ENCODE data around the gene ANXA1. TPM values are rescaled to one million over a fixed set of nuclear protein-coding genes. Genes with fewer than 3 reads are reported as not detected.
A peak's percentile ranks its signal among the peaks of the same experiment; 100 is the strongest.

The ANXA1 gene
- total RNA-seq, 6 experiments from 2014 or later: 3.2 to 16.8 (median 12.5) TPM

GRCh38 chr9:73118898-73119554 lies 32.6 kb upstream of the ANXA1 start:
- 86% methylated on average over 4 of the region's 4 CpGs for WGBS (ENCODE audit: insufficient coverage, low coverage, low lambda C conversion rate, missing lambda C conversion rate)
- Histone ChIP-seq H3K4me1 (no peaks in the 10 kb centered on the region), H3K9me3 (no peaks in the 10 kb centered on the region), H3K4me3 (no peak overlapping the region), H3K27me3 (no peaks in the 10 kb centered on the region), H3K36me3 (no peaks in the 10 kb centered on the region), H3K27ac (no peak overlapping the region)
- no peak for ATAC-seq
- no peak for DNase-seq
- TF ChIP-seq POLR2A (IDR thresholded peaks at IDR 0.05) (no peak), CTCF (IDR thresholded peaks at IDR 0.05) (no peak)
- intact Hi-C loops (cut with DNase I): no loop called here

GRCh38 chr9:73121375-73121935 lies 30.2 kb upstream of the ANXA1 start:
- no peak for TF ChIP-seq CTCF (IDR thresholded peaks at IDR 0.05)
- no peak for TF ChIP-seq POLR2A (IDR thresholded peaks at IDR 0.05)
- no peaks in the 10 kb centered on the region for H3K9me3 ChIP-seq
- 64% methylated on average over 1 of the region's 1 CpG for WGBS (ENCODE audit: insufficient coverage, low coverage, low lambda C conversion rate, missing lambda C conversion rate)
- no peaks in the 10 kb centered on the region for H3K36me3 ChIP-seq
- no peak overlapping the region for H3K4me3 ChIP-seq
- ATAC-seq (no peak), DNase-seq (no peak)
- intact Hi-C loops (cut with DNase I): no loop called here
- no peaks in the 10 kb centered on the region for H3K27me3 ChIP-seq
- no peaks in the 10 kb centered on the region for H3K4me1 ChIP-seq
- H3K27ac ChIP-seq: no peak overlapping the region

- DNase-seq (no peak), ATAC-seq (no peak)
- H3K9me3 ChIP-seq: no peaks in the 10 kb centered on the region
- intact Hi-C loops (cut with DNase I): no loop called here
- no peak overlapping the region for H3K4me3 ChIP-seq
- no peak overlapping the region for H3K27ac ChIP-seq
- H3K27me3 ChIP-seq: no peaks in the 10 kb centered on the region
- TF ChIP-seq CTCF (IDR thresholded peaks at IDR 0.05) (no peak), POLR2A (IDR thresholded peaks at IDR 0.05) (no peak)
- no peaks in the 10 kb centered on the region for H3K4me1 ChIP-seq
- 50% methylated on average over 1 of the region's 1 CpG for WGBS (ENCODE audit: insufficient coverage, low coverage, low lambda C conversion rate, missing lambda C conversion rate)
- H3K36me3 ChIP-seq: no peaks in the 10 kb centered on the region
These were observed 26.0 kb upstream of the ANXA1 start for GRCh38 chr9:73125651-73126050.

- intact Hi-C loops (cut with DNase I): no loop called here
- no peak for DNase-seq
- Histone ChIP-seq H3K27ac (no peak overlapping the region), H3K4me3 (no peak overlapping the region), H3K27me3 (no peaks in the 10 kb centered on the region), H3K9me3 (no peaks in the 10 kb centered on the region), H3K36me3 (no peaks in the 10 kb centered on the region), H3K4me1 (no peaks in the 10 kb centered on the region)
- TF ChIP-seq CTCF (IDR thresholded peaks at IDR 0.05) (no peak), POLR2A (IDR thresholded peaks at IDR 0.05) (no peak)
- WGBS (ENCODE audit: insufficient coverage, low coverage, low lambda C conversion rate, missing lambda C conversion rate): 64% methylated on average over 6 of the region's 6 CpGs
- peak in 2 of 4 donors; percentile 13 to 25 for ATAC-seq
These were observed 21.6 kb upstream of the ANXA1 start for GRCh38 chr9:73129941-73130685.

All from right lobe of liver (tissue), 6 donors.